HG03103 (cell line): Measurements from ENCODE around the gene ADGRD1.

Source experiments
- ATAC-seq: cut with Tn5 transposase; IDR thresholded peaks from one replicate; pipeline ENCODE4 v1.9.1; 2021; ENCODE audit warnings: low read depth; ENCODE audit not compliant: unreplicated experiment

ADGRD1 gene

GRCh38 chr12:131177599-131177998, 223.9 kb downstream of the ADGRD1 start:
- no peak for ATAC-seq

- ATAC-seq = no peak
Observed at GRCh38 chr12:131187602-131188001, 233.9 kb downstream of the ADGRD1 start.

- ATAC-seq = no peak
Observed at GRCh38 chr12:131188131-131189050, 234.7 kb downstream of the ADGRD1 start.

GRCh38 chr12:131189781-131190180, 236.1 kb downstream of the ADGRD1 start:
- no peak for ATAC-seq

- no peak for ATAC-seq
Observed at GRCh38 chr12:131190965-131191364, 237.3 kb downstream of the ADGRD1 start.
